Midbrain (tissue), 1 donor: Measurements from ENCODE around the gene SYT15.
A peak's percentile ranks its signal among the peaks of the same experiment; 100 is the strongest.
"Not testable (repeated sequence)": the region's sequence is repeated elsewhere in the genome, so short reads cannot be mapped to it uniquely, and the experiment has no call there.

ENCODE experiments used
- DNase-seq: peaks from one replicate; lab custom pipeline; 2025; lab: John Stamatoyannopoulos, UW

SYT15 gene

GRCh38 chr10:46556515-46557318, 22.2 kb upstream of the SYT15 start, which contains the start of gene GPRIN2:
Gene GPRIN2 (minus strand): TSS chr10:46556658. CDS start chr10:46550736, 5,922 bp downstream.
- no peak for DNase-seq

- no peak for DNase-seq
These were observed 21.4 kb upstream of the SYT15 start for GRCh38 chr10:46557319-46558121.

- no peak for DNase-seq
These were observed 20.9 kb upstream of the SYT15 start for GRCh38 chr10:46558122-46558391.

- no peak for DNase-seq
These were observed 20.3 kb upstream of the SYT15 start for GRCh38 chr10:46558392-46559185.

- DNase-seq: no peak
These were observed 19.7 kb upstream of the SYT15 start for GRCh38 chr10:46559231-46559671.

- DNase-seq: no peak
These were observed 18.5 kb upstream of the SYT15 start for GRCh38 chr10:46560381-46560780.

- no peak for DNase-seq
These were observed 18.0 kb upstream of the SYT15 start for GRCh38 chr10:46560952-46561351.

- DNase-seq: peak; percentile 77
These were observed 13.2 kb upstream of the SYT15 start for GRCh38 chr10:46565591-46566332.

GRCh38 chr10:46567151-46567550, 11.8 kb upstream of the SYT15 start:
- DNase-seq: not testable (repeated sequence)

GRCh38 chr10:46570655-46571054, 8.3 kb upstream of the SYT15 start:
- DNase-seq: not testable (repeated sequence)

- DNase-seq: not testable (repeated sequence)
These were observed 6.2 kb upstream of the SYT15 start for GRCh38 chr10:46572765-46573164.

- DNase-seq: not testable (repeated sequence)
These were observed 5.6 kb upstream of the SYT15 start for GRCh38 chr10:46573314-46573713.

- not testable (repeated sequence) for DNase-seq
These were observed 5.0 kb upstream of the SYT15 start for GRCh38 chr10:46573884-46574283.

- not testable (repeated sequence) for DNase-seq
These were observed 1.1 kb upstream of the SYT15 start for GRCh38 chr10:46577624-46578473.

- DNase-seq: not testable (repeated sequence)
These were observed 450 bp downstream of the SYT15 start for GRCh38 chr10:46579378-46579777.

- not testable (repeated sequence) for DNase-seq
These were observed 3.1 kb downstream of the SYT15 start for GRCh38 chr10:46581997-46582396.

- DNase-seq: not testable (repeated sequence)
These were observed 3.6 kb downstream of the SYT15 start for GRCh38 chr10:46582568-46582967.

- not testable (repeated sequence) for DNase-seq
These were observed 5.3 kb downstream of the SYT15 start for GRCh38 chr10:46584196-46584595.

GRCh38 chr10:46585246-46585645, 6.3 kb downstream of the SYT15 start:
- DNase-seq: not testable (repeated sequence)

GRCh38 chr10:46587546-46587945, 8.6 kb downstream of the SYT15 start:
- DNase-seq: not testable (repeated sequence)
